ENCODE data around the gene RBM25. TPM values are rescaled to one million over a fixed set of nuclear protein-coding genes. Genes with fewer than 3 reads are reported as not detected.
A peak's percentile ranks its signal among the peaks of the same experiment; 100 is the strongest.
"Not testable (repeated sequence)": the region's sequence is repeated elsewhere in the genome, so short reads cannot be mapped to it uniquely, and the experiment has no call there.

The RBM25 gene
- 100 to 1,000 TPM in 1 of 2 experiments, 10 to 100 TPM in 1; 95.6 to 115 TPM for total RNA-seq

DNA sequence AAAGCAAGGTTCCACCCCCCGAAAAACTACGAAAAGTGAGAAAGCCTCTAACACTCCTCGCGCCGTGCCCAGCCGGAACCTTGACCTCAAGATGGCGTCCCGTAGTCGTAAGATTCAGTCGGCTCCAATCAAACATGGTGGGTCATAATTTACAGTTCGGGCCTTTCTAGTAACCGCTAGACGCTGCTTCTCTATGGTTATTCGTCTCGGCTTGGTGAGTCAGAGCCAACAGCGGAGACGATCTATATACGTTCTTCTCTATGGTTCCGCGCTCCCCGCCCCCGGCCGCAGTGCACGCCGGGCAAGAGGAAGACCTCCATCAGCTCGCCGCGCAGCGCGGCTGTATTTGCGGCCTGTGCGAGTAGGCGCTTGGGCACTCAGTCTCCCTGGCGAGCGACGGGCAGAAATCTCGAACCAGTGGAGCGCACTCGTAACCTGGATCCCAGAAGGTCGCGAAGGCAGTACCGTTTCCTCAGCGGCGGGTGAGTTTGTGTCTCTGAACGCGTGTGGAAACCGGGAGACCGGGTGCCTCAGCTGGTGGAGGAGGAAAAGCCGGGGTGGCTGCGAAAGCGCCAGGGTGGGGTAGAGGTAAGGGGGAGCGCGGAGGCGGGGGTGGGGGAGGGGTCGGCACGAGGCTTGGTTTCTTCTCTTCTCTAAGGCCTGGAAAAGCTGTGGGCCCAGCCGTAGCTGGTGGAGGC, at the start of gene RBM25:
Gene RBM25, plus strand, starts transcription at position 311 of the 698 bp plus-strand sequence. CDS start 13,108 bp downstream, outside the sequence.
- DNase-seq, result peak; percentile 97
- no peaks in the 10 kb centered on the region for H3K27me3 Mint-ChIP-seq
- no peak within 1 kb of the TSS for H3K4me3 Mint-ChIP-seq
- peaks cover 25% of the 10 kb centered on the region for H3K36me3 Mint-ChIP-seq (ENCODE audit: low read depth)
- ChIA-PET POLR2A (interaction anchor here (0.5 to 2.3 kb wide), 8 partner anchors 9 to 132 kb away, joined by 3 to 24 read pairs (median 6); partner anchors contain the start of genes DCAF4, PSEN1 and ZFYVE1), CTCF (interaction anchor here (0.7 to 1.0 kb wide), 3 partner anchors 33 to 511 kb away, joined by 4 to 6 read pairs (median 4); partner anchors contain the start of gene ACOT2)
- H3K4me1 Mint-ChIP-seq, result peaks cover 31% of the 10 kb centered on the region
- no peak within 1 kb of the TSS for H3K27ac Mint-ChIP-seq
- H3K9me3 Mint-ChIP-seq (ENCODE audit: low read depth), result no peaks in the 10 kb centered on the region
- intact Hi-C loops (cut with DNase I, micrococcal nuclease), result loop anchor here (1.0 to 10.0 kb wide), 13 partner anchors 31 to 1706 kb away; partner anchors contain the start of genes ALDH6A1 (in 2 of the 2), LIN52 (in 2 of the 2), PSEN1 (in 2 of the 2) and ZFYVE1 (in 2 of the 2)
- ATAC-seq, result peak; percentile 95

DNA sequence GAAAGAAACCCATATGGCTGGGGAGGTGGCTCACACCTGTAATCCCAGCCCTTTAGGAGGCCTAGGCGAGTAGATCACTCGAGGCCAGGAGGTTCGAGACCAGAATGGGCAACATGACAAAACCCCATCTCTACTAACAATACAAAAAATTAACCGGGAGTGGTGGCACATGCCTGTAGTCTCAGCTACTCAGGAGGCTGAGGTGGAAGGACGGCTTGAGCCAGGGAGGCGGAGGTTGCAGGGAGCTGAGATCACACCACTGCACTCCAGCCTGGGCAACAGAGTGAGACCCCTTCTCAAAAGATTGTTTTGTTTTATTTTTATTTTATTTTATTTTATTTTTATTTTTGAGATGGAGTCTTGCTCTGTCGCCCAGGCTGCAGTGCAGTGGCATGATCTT, 47.1 kb upstream of the RBM25 start:
- CTCF ChIA-PET; DNase-seq; H3K27me3 Mint-ChIP-seq; ATAC-seq; H3K9me3 Mint-ChIP-seq (ENCODE audit: low read depth); intact Hi-C loops (cut with DNase I, micrococcal nuclease); POLR2A ChIA-PET; H3K4me3 Mint-ChIP-seq; H3K27ac Mint-ChIP-seq: not testable (repeated sequence)
- peaks cover 31% of the 10 kb centered on the region for H3K36me3 Mint-ChIP-seq (ENCODE audit: low read depth)
- peaks cover 30% of the 10 kb centered on the region for H3K4me1 Mint-ChIP-seq

DNA sequence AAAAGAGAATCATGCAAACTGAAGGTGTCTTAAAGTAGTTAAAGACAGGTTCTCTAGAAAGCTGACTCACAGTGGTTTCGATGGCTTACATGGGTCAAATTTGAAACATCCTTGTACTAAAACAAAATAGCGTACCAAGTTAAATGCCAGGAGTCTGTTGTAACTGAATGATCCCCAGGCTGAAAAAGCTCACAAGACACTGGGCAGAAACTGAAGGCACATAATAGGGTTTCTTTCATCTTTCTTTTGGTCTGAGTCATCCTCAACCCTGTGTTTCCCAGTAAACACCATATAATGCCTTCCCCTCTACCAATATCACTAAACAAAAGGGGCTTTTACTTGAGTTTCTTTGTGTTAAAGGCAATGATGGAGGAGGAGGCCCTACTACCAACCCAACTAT, 44.2 kb upstream of the RBM25 start:
- Mint-ChIP-seq H3K27ac (peak overlapping the region; percentile 43), H3K9me3 (ENCODE audit: low read depth) (no peaks in the 10 kb centered on the region), H3K4me3 (no peak overlapping the region), H3K4me1 (peaks cover 29% of the 10 kb centered on the region), H3K36me3 (ENCODE audit: low read depth) (peaks cover 26% of the 10 kb centered on the region), H3K27me3 (no peaks in the 10 kb centered on the region)
- ATAC-seq (peak; percentile 97), DNase-seq (peak; percentile 20)
- CTCF ChIA-PET, result interaction anchor here (1.1 kb wide), 1 partner anchor 13 kb away, joined by 5 read pairs; the partner anchor contains the start of gene ZFYVE1
- POLR2A ChIA-PET, result interaction anchor here (1.3 kb wide), 1 partner anchor 10 kb away, joined by 3 read pairs; no protein-coding TSS in a partner anchor
- intact Hi-C loops (cut with DNase I, micrococcal nuclease), result loop anchor here in 1 of 2 experiments (1.0 kb wide), 1 partner anchor 13 kb away; the partner anchor contains the start of gene ZFYVE1

DNA sequence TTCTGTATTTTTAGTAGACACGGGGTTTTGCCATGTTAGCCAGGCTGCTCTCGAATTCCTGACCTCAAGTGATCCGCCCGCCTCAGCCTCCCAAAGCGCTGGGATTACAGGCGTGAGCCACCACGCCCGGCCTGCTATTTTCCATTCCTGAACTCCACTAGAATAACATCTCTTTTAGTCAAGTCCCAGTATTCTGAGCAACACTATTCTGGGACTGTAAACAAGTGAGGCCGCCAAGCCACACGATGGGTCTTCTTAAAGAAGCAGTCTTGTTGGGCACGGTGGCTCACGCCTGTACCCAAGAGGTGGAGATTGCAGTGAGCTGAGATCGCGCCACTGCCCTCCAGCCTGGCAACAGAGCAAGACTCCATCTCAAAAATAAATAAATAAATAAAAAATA, 42.8 kb upstream of the RBM25 start:
- CTCF ChIA-PET; intact Hi-C loops (cut with DNase I, micrococcal nuclease); H3K27ac Mint-ChIP-seq; H3K4me3 Mint-ChIP-seq; DNase-seq; H3K27me3 Mint-ChIP-seq; POLR2A ChIA-PET; ATAC-seq; H3K9me3 Mint-ChIP-seq (ENCODE audit: low read depth): not testable (repeated sequence)
- peaks cover 29% of the 10 kb centered on the region for H3K4me1 Mint-ChIP-seq
- H3K36me3 Mint-ChIP-seq (ENCODE audit: low read depth), result peaks cover 25% of the 10 kb centered on the region

DNA sequence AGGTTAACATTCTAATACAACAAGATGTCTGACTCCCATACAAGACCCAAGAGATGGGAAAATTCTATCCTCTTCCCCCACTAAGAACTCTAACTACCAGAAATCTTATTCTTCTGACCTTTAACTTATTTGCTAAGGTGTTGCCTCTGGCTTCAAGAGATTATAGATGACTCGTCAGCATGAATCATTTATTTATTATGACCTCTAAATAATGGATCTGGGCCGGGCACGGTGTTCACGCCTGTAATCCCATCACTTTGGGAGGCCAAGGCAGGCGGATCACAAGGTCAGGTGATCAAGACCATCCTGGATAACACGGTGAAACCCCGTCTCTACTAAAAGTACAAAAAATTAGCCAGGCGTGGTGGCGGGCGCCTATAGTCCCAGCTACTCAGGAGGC, 42.3 kb upstream of the RBM25 start:
- H3K9me3 Mint-ChIP-seq (ENCODE audit: low read depth); DNase-seq; intact Hi-C loops (cut with DNase I, micrococcal nuclease); POLR2A ChIA-PET; ATAC-seq; H3K27me3 Mint-ChIP-seq; H3K27ac Mint-ChIP-seq; CTCF ChIA-PET; H3K4me3 Mint-ChIP-seq: not testable (repeated sequence)
- peaks cover 29% of the 10 kb centered on the region for H3K4me1 Mint-ChIP-seq
- peaks cover 25% of the 10 kb centered on the region for H3K36me3 Mint-ChIP-seq (ENCODE audit: low read depth)

DNA sequence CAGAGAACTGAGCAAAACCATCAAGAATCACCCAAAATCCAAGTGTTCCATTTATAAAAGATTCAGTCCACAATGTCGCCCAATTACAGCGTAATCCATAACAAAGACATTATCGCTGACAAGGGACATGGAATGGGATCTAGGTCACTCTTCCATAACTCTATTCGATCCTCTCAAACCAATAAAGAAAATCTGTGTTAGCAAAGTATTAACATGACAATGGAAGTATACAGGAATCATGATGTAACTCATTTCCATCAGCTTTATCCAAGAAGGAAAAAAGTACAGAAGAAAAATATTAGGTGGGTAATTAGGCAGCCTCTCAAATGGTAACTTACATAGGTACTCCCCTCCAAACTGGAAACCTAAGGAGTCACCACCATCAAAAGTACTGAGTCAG, 36.3 kb upstream of the RBM25 start:
- H3K36me3 Mint-ChIP-seq (ENCODE audit: low read depth), result peaks cover 27% of the 10 kb centered on the region
- no peak overlapping the region for H3K4me3 Mint-ChIP-seq
- no peak overlapping the region for H3K27ac Mint-ChIP-seq
- intact Hi-C loops (cut with DNase I, micrococcal nuclease), result no loop called here
- no peak for DNase-seq
- POLR2A ChIA-PET, result interaction anchor here (0.7 kb wide), 1 partner anchor 122 kb away, joined by 3 read pairs; no protein-coding TSS in a partner anchor
- ATAC-seq, result no peak
- peaks cover 38% of the 10 kb centered on the region for H3K4me1 Mint-ChIP-seq
- CTCF ChIA-PET, result interaction anchor here (0.7 kb wide), 1 partner anchor 66 kb away, joined by 4 read pairs; no protein-coding TSS in a partner anchor
- H3K9me3 Mint-ChIP-seq (ENCODE audit: low read depth), result no peaks in the 10 kb centered on the region
- no peaks in the 10 kb centered on the region for H3K27me3 Mint-ChIP-seq

DNA sequence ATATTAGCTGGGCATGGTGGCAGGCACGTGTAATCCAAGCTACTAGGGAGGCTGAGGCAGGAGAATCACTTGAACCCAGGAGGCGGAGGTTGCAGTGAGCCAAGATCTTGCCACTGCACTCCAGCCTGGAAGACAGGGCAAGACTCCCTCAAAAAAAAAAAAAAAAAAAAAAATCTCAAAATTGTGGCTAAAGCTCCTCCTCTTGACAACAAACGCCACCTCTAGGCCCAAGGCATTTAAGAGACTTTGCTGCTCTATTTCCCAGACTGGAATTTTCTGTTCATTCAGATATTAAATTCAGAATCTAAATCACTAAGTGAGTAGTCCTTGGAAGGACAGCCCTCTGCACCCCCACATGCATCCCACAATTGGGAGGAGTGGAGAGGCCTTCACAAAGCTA, 32.8 kb upstream of the RBM25 start:
- Mint-ChIP-seq H3K4me3 (no peak overlapping the region), H3K36me3 (ENCODE audit: low read depth) (peaks cover 22% of the 10 kb centered on the region)

DNA sequence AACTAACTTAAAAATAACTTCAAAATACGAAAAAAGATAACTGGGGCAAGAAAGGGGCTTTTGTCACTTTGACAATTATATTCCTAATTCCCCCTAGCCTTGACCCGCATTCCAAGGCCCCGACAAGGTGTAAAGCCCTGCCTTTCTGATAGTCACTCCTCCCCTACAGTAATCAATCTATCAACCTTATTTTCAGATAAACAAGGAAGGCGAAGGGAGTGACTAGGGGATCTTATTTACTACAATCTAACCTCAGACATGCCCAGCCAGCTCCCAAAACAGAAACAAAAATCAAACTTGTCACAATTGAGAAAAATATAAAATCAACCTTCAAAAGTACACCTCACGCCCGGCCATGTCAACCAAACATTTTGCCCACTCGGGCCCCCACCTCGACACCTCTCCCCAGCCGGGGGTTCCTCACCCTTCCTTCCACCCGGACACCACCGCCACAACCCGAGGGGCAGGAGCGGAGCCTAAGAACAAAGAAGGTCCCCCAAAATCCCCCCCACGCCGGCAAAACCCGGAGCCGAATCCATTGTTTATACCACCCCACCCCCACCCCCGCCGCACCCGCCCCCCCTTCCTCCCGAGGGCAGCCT, 32.0 kb upstream of the RBM25 start:
- Mint-ChIP-seq H3K36me3 (ENCODE audit: low read depth) (peaks cover 22% of the 10 kb centered on the region), H3K4me3 (peak overlapping the region; percentile 84), H3K27ac (peak overlapping the region; percentile 82), H3K9me3 (ENCODE audit: low read depth) (no peaks in the 10 kb centered on the region), H3K4me1 (peaks cover 41% of the 10 kb centered on the region), H3K27me3 (no peaks in the 10 kb centered on the region)
- CTCF ChIA-PET, result interaction anchor here (0.6 to 2.0 kb wide), 5 partner anchors 10 to 132 kb away, joined by 3 to 7 read pairs (median 4); partner anchors contain the start of gene RBM25
- no peak for DNase-seq
- POLR2A ChIA-PET, result interaction anchor here (0.5 to 2.9 kb wide), 9 partner anchors 8 to 1656 kb away, joined by 3 to 24 read pairs (median 3); partner anchors contain the start of genes PSEN1 and RBM25
- no peak for ATAC-seq
- intact Hi-C loops (cut with DNase I, micrococcal nuclease), result no loop called here

More for the DNA sequence above, 32.8 kb upstream of the RBM25 start:
- POLR2A ChIA-PET, result interaction anchor here (0.6 to 2.9 kb wide), 2 partner anchors 33 to 600 kb away, joined by 3 to 24 read pairs; partner anchors contain the start of gene RBM25
- no peaks in the 10 kb centered on the region for H3K27me3 Mint-ChIP-seq
- no peak for ATAC-seq
- H3K4me1 Mint-ChIP-seq, result peaks cover 41% of the 10 kb centered on the region
- DNase-seq, result no peak
- CTCF ChIA-PET, result interaction anchor here (0.6 to 1.1 kb wide), 3 partner anchors 9 to 131 kb away, joined by 3 to 4 read pairs (median 4); partner anchors contain the start of gene RBM25
- intact Hi-C loops (cut with DNase I, micrococcal nuclease), result no loop called here
- H3K9me3 Mint-ChIP-seq (ENCODE audit: low read depth), result no peaks in the 10 kb centered on the region
- H3K27ac Mint-ChIP-seq, result no peak overlapping the region

DNA sequence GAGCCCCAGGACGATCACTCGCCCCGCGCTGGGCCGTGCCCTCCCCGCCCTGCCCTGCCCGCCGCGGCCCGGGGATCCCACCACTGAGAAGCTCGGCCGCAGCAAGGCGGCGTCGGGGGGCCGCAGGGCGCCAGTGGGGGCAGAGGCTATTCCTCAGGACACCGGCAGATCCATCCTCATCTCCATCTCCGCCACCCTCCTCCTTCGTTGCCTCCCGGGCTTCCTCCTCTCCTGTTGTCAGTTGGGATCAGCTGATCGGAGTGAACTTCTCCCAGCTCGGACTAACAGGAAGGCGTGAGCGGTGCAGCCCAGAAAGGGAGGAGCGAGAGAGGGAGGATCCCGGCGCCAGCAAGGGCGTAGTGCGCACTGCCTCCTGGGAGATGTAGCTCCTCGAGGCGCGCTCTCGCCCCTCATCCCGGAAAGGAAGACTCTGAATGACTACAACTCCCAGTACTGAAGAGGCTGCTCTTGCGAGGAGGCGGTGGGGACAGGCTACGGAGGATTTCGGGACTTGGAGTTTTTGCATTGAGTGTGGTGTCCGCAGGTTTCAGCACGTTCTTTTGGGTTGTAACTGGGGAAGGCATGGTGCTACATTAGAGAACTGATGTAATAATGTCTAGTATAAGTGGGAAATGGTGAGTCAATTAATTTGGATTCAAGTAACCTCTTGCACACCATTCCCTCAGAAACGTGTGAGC, 31.3 kb upstream of the RBM25 start, which contains the start of gene ZFYVE1:
Gene ZFYVE1, minus strand, starts transcription at position 262 of the 698 bp plus-strand sequence. CDS start 2,598 bp downstream, outside the sequence.
- H3K36me3 Mint-ChIP-seq (ENCODE audit: low read depth), result peaks cover 18% of the 10 kb centered on the region
- intact Hi-C loops (cut with DNase I, micrococcal nuclease), result loop anchor here (1.0 kb wide), 6 partner anchors 13 to 617 kb away; partner anchors contain the start of genes PSEN1 (in 2 of the 2), RBM25 (in 2 of the 2), DCAF4 (in 1 of the 2) and DNAL1 (in 1 of the 2)
- peak; percentile 100 for ATAC-seq
- no peaks in the 10 kb centered on the region for H3K27me3 Mint-ChIP-seq
- ChIA-PET POLR2A (interaction anchor here (0.5 to 2.9 kb wide), 9 partner anchors 8 to 1655 kb away, joined by 3 to 24 read pairs (median 3); partner anchors contain the start of genes PSEN1 and RBM25), CTCF (interaction anchor here (0.9 to 2.0 kb wide), 3 partner anchors 10 to 27 kb away, joined by 4 to 7 read pairs (median 5); no protein-coding TSS in a partner anchor)
- H3K4me1 Mint-ChIP-seq, result peaks cover 35% of the 10 kb centered on the region
- H3K9me3 Mint-ChIP-seq (ENCODE audit: low read depth), result no peaks in the 10 kb centered on the region
- peak within 1 kb of the TSS; percentile 84 for H3K4me3 Mint-ChIP-seq
- peak; percentile 96 for DNase-seq
- H3K27ac Mint-ChIP-seq, result peak within 1 kb of the TSS; percentile 87

DNA sequence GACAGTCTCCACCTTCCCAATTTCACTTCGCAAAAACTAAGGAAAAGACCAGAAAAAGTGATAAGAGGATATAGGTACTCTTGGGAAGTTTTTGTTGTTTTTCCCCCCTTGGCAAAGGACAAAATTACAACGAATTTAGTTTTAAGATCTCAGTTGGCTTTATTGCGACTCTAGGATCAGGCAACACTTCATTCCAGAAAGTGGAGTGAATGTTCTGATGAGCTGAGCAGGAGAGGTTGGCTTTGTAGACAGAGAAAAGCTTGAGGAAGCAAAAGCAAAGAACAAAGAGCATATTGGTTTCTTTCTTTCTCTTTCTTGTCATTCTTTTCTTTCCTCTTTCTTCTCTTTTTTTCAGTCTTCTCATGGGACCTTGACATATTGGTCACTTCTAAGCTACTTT, 30.8 kb upstream of the RBM25 start:
- DNase-seq, result no peak
- intact Hi-C loops (cut with DNase I, micrococcal nuclease), result loop anchor here (1.0 kb wide), 6 partner anchors 13 to 617 kb away; partner anchors contain the start of genes PSEN1 (in 2 of the 2), RBM25 (in 2 of the 2), DCAF4 (in 1 of the 2) and DNAL1 (in 1 of the 2)
- ATAC-seq, result no peak
- Mint-ChIP-seq H3K9me3 (ENCODE audit: low read depth) (no peaks in the 10 kb centered on the region), H3K4me3 (peak overlapping the region; percentile 84), H3K27ac (peak overlapping the region; percentile 87), H3K27me3 (no peaks in the 10 kb centered on the region), H3K36me3 (ENCODE audit: low read depth) (peaks cover 14% of the 10 kb centered on the region), H3K4me1 (peaks cover 29% of the 10 kb centered on the region)
- POLR2A ChIA-PET, result interaction anchor here (0.7 to 2.9 kb wide), 5 partner anchors 31 to 540 kb away, joined by 3 to 24 read pairs (median 4); partner anchors contain the start of genes PSEN1 and RBM25
- CTCF ChIA-PET, result interaction anchor here (0.7 to 2.0 kb wide), 4 partner anchors 13 to 80 kb away, joined by 4 to 7 read pairs (median 6); no protein-coding TSS in a partner anchor
